Measurements from ENCODE around the gene HELZ.
"Not testable (repeated sequence)": the region's sequence is repeated elsewhere in the genome, so short reads cannot be mapped to it uniquely, and the experiment has no call there.

HELZ gene

GRCh38 chr17:67145183-67145805 is 99.7 kb downstream of the HELZ start:
- no peak for DNase-seq (ENCODE audit: low spot score)

GRCh38 chr17:67143318-67143717 is 101.7 kb downstream of the HELZ start:
- DNase-seq (ENCODE audit: low spot score), result no peak

- not testable (repeated sequence) for DNase-seq (ENCODE audit: low spot score)
Measured at GRCh38 chr17:67142030-67142429, 103.0 kb downstream of the HELZ start.

- peak; percentile 29 for DNase-seq (ENCODE audit: low spot score)
Measured at GRCh38 chr17:67139784-67140665, 105.0 kb downstream of the HELZ start.

- no peak for DNase-seq (ENCODE audit: low spot score)
Measured at GRCh38 chr17:67139289-67139688, 105.7 kb downstream of the HELZ start.

- DNase-seq (ENCODE audit: low spot score), result no peak
Measured at GRCh38 chr17:67138392-67138791, 106.6 kb downstream of the HELZ start.

GRCh38 chr17:67137860-67138259 is 107.1 kb downstream of the HELZ start:
- DNase-seq (ENCODE audit: low spot score), result no peak

- DNase-seq (ENCODE audit: low spot score), result no peak
Measured at GRCh38 chr17:67137026-67137370, 108.0 kb downstream of the HELZ start.

GRCh38 chr17:67136191-67137025 is 108.6 kb downstream of the HELZ start:
- no peak for DNase-seq (ENCODE audit: low spot score)

GRCh38 chr17:67133161-67133560 is 111.8 kb downstream of the HELZ start:
- no peak for DNase-seq (ENCODE audit: low spot score)

GRCh38 chr17:67132366-67132765 is 112.6 kb downstream of the HELZ start:
- no peak for DNase-seq (ENCODE audit: low spot score)

- DNase-seq (ENCODE audit: low spot score), result no peak
Measured at GRCh38 chr17:67130768-67131167, 114.2 kb downstream of the HELZ start.

- DNase-seq (ENCODE audit: low spot score), result no peak
Measured at GRCh38 chr17:67129283-67129682, 115.7 kb downstream of the HELZ start.

GRCh38 chr17:67128700-67129099 is 116.3 kb downstream of the HELZ start:
- DNase-seq (ENCODE audit: low spot score), result no peak

- DNase-seq (ENCODE audit: low spot score), result no peak
Measured at GRCh38 chr17:67127925-67128324, 117.1 kb downstream of the HELZ start.

GRCh38 chr17:67126983-67127382 is 118.0 kb downstream of the HELZ start:
- no peak for DNase-seq (ENCODE audit: low spot score)

GRCh38 chr17:67126543-67126942 is 118.5 kb downstream of the HELZ start:
- DNase-seq (ENCODE audit: low spot score), result not testable (repeated sequence)

GRCh38 chr17:67125924-67126323 is 119.1 kb downstream of the HELZ start:
- no peak for DNase-seq (ENCODE audit: low spot score)

GRCh38 chr17:67125417-67125816 is 119.6 kb downstream of the HELZ start:
- DNase-seq (ENCODE audit: low spot score), result no peak

- no peak for DNase-seq (ENCODE audit: low spot score)
Measured at GRCh38 chr17:67124450-67125148, 120.4 kb downstream of the HELZ start.

GRCh38 chr17:67123699-67124098 is 121.3 kb downstream of the HELZ start:
- no peak for DNase-seq (ENCODE audit: low spot score)

- no peak for DNase-seq (ENCODE audit: low spot score)
Measured at GRCh38 chr17:67121316-67121891, 123.6 kb downstream of the HELZ start.

All from iPS-NIHi11 (cell line).